CD14-positive monocyte (primary cell): Measurements from ENCODE around the gene CPN2. TPM values are rescaled to one million over a fixed set of nuclear protein-coding genes. Genes with fewer than 3 reads are reported as not detected.

Experiments
- DNase-seq, 3 donors: peaks; one replicate each; pipeline ENCODE4 v3.0.0-alpha.2; 2011 to 2022
- H2AFZ ChIP-seq: 2 replicates; pipeline ENCODE4 v1.6.0; 2012; ENCODE audit warnings: mild to moderate bottlenecking, low read depth, low read length, inconsistent platforms; ENCODE audit not compliant: insufficient read depth, poor library complexity, severe bottlenecking
- H3K27ac ChIP-seq, 2 donors: 1 replicate in 1 of 2; 2 replicates in 1 of 2; pipeline ENCODE4 v1.5.1; 2012 to 2013; ENCODE audit warnings: low read length in 2 of 2, control low read depth in 1 of 2, inconsistent platforms in 1 of 2, low read depth in 1 of 2, mild to moderate bottlenecking in 1 of 2
- H3K27me3 ChIP-seq, 2 donors: one replicate each; pipeline versions ENCODE4 v1.6.0 to v1.6.1; 2011 to 2013; ENCODE audit warnings: low read length in 2 of 2; ENCODE audit not compliant: control insufficient read depth in 2 of 2, insufficient read depth in 2 of 2
- H3K36me3 ChIP-seq, 2 donors: replicated peaks in 1 of 2; 1 replicate in 1 of 2; 2 replicates in 1 of 2; pipeline versions ENCODE4 v1.5.1 to v1.6.1; 2012 to 2013; ENCODE audit warnings: low read length in 2 of 2, control low read depth in 1 of 2, inconsistent platforms in 1 of 2, mild to moderate bottlenecking in 1 of 2; ENCODE audit not compliant: insufficient read depth in 2 of 2, control insufficient read depth in 1 of 2
- H3K4me1 ChIP-seq, 2 donors: 1 replicate in 1 of 2; 2 replicates in 1 of 2; pipeline versions ENCODE4 v1.5.1 to v1.6.1; 2012 to 2013; ENCODE audit warnings: low read length in 2 of 2, control low read depth in 1 of 2, inconsistent platforms in 1 of 2, mild to moderate bottlenecking in 1 of 2, moderate library complexity in 1 of 2; ENCODE audit not compliant: insufficient read depth in 2 of 2, control insufficient read depth in 1 of 2
- H3K4me2 ChIP-seq: replicated peaks from 2 replicates; pipeline ENCODE3; 2012; ENCODE audit warnings: low read length, moderate library complexity, mild to moderate bottlenecking; ENCODE audit not compliant: poor library complexity, severe bottlenecking; ENCODE audit errors: extremely low read depth
- H3K4me3 ChIP-seq, 3 experiments: fragments of 200-600 bp in 1 of 3; sonication (generic) in 1 of 3; replicated peaks in 1 of 3; 1 replicate in 2 of 3; 2 replicates in 1 of 3; pipeline ENCODE4 v1.5.1; 2011 to 2013; ENCODE audit warnings: low read length in 3 of 3, mild to moderate bottlenecking in 3 of 3, control low read depth in 2 of 3, low read depth in 2 of 3, inconsistent platforms in 1 of 3, moderate library complexity in 1 of 3
- H3K79me2 ChIP-seq: 2 replicates; pipeline ENCODE4 v1.6.0; 2012; ENCODE audit warnings: mild to moderate bottlenecking, control low read depth, inconsistent platforms, low read length, moderate library complexity; ENCODE audit not compliant: insufficient read depth
- H3K9ac ChIP-seq: 2 replicates; pipeline ENCODE4 v1.6.0; 2017; ENCODE audit warnings: low read length, mild to moderate bottlenecking; ENCODE audit not compliant: insufficient read depth, poor library complexity, severe bottlenecking
- H3K9me3 ChIP-seq, 2 donors: replicated peaks in 1 of 2; 1 replicate in 1 of 2; 2 replicates in 1 of 2; pipeline versions ENCODE4 v1.5.1 to v1.6.1; 2012 to 2013; ENCODE audit warnings: low read length in 2 of 2, control low read depth in 1 of 2; ENCODE audit not compliant: control insufficient read depth in 1 of 2, insufficient read depth in 1 of 2
- H4K20me1 ChIP-seq: 2 replicates; pipeline ENCODE4 v1.6.0; 2012; ENCODE audit warnings: mild to moderate bottlenecking, low read length, control low read depth, moderate library complexity; ENCODE audit not compliant: insufficient read depth
- H3K27ac Mint-ChIP-seq, 7 donors: one replicate each; pipeline ENCODE4 v1.8.0; 2020; ENCODE audit warnings: mild to moderate bottlenecking in 7 of 7, mixed read lengths in 7 of 7, moderate library complexity in 6 of 7, inconsistent platforms in 2 of 7
- H3K27me3 Mint-ChIP-seq, 3 donors: one replicate each; pipeline ENCODE4 v1.8.0; 2021 to 2022; ENCODE audit warnings: low read depth in 3 of 3, mild to moderate bottlenecking in 3 of 3, mixed read lengths in 3 of 3, moderate library complexity in 3 of 3, inconsistent platforms in 1 of 3
- H3K36me3 Mint-ChIP-seq, 2 donors: one replicate each; pipeline ENCODE4 v1.8.0; 2020; ENCODE audit warnings: mixed read lengths in 2 of 2, inconsistent platforms in 1 of 2, mild to moderate bottlenecking in 1 of 2
- H3K4me1 Mint-ChIP-seq: one replicate; pipeline ENCODE4 v1.8.0; 2020; ENCODE audit warnings: mild to moderate bottlenecking, mixed read lengths
- H3K4me3 Mint-ChIP-seq, 2 donors: one replicate each; pipeline ENCODE4 v1.8.0; 2020; ENCODE audit warnings: mild to moderate bottlenecking in 2 of 2, mixed read lengths in 2 of 2, moderate library complexity in 1 of 2
- H3K9me3 Mint-ChIP-seq, 7 donors: one replicate each; pipeline ENCODE4 v1.8.0; 2020 to 2022; ENCODE audit warnings: mixed read lengths in 7 of 7, mild to moderate bottlenecking in 6 of 7, moderate library complexity in 6 of 7, inconsistent platforms in 2 of 7
- CTCF ChIP-seq: fragments of 200-600 bp; IDR thresholded peaks from one replicate; pipeline ENCODE4 v1.8.0; 2022; ENCODE audit warnings: antibody characterized with exemption, mild to moderate bottlenecking
- WGBS: methylation state at CpG from one replicate; pipeline ENCODE4 v1.1.5; 2013; ENCODE audit warnings: missing lambda C conversion rate; ENCODE audit not compliant: insufficient coverage; 5-methylcytosine and 5-hydroxymethylcytosine counted together
- intact Hi-C, 2 donors: fragments of 100-400 bp; cut with micrococcal nuclease; formaldehyde crosslinking; loops; one replicate each; pipeline versions ENCODE4 v1.15.0 to v1.15.1; 2023
- polyA plus RNA-seq, 3 donors: library from polyadenylated mRNA; depleted of rRNA in 1 of 3; unstranded in 2 of 3; stranded (reverse) in 1 of 3; fragments of 300-500 nt in 2 of 3; fragments of >200 nt in 1 of 3; fragmentation: Illumina TruSeq in 2 of 3; gene quantifications; 1 replicate in 2 of 3; 2 replicates in 1 of 3; pipeline ENCODE4 v1.2.3, GENCODE V29; 2012 to 2021

Gene CPN2
- polyA plus RNA-seq, 3 donors, result not detected

- intact Hi-C loops, result loop anchor here (5.0 kb wide), 2 partner anchors 67 to 72 kb away; partner anchors contain the start of gene GP5 (in 1 of the 2)
- Histone ChIP-seq H3K9me3 (peaks cover 0 to 5% of the 10 kb centered on the region in 2 donors), H3K79me2 (no peaks in the 10 kb centered on the region), H3K36me3 (no peaks in the 10 kb centered on the region), H4K20me1 (no peaks in the 10 kb centered on the region), H2AFZ (no peak overlapping the region), H3K27me3 (peaks cover 3 to 14% of the 10 kb centered on the region in 2 donors), H3K4me1 (peaks cover 6 to 9% of the 10 kb centered on the region in 2 donors), H3K9ac (no peak overlapping the region), H3K4me2 (no peak overlapping the region), H3K4me3 (no peak overlapping the region), H3K27ac (no peak overlapping the region)
- Mint-ChIP-seq H3K4me1 (peaks cover 11% of the 10 kb centered on the region), H3K4me3 (no peak overlapping the region), H3K9me3 (peaks cover 0 to 4% (median 0%) of the 10 kb centered on the region in 7 donors), H3K36me3 (no peaks in the 10 kb centered on the region), H3K27me3 (peaks cover 23 to 39% (median 31%) of the 10 kb centered on the region in 3 donors), H3K27ac (peak overlapping the region in 1 of 7 donors; percentile 78)
- DNase-seq, result no peak
- TF ChIP-seq CTCF, result no peak
- 86% methylated on average over 10 of the region's 10 CpGs for WGBS
These were observed 21.0 kb downstream of the CPN2 start for GRCh38 chr3:194330160-194330559.

- 82% methylated on average over 3 of the region's 7 CpGs for WGBS
- no peak overlapping the region for H3K9ac ChIP-seq
- Mint-ChIP-seq H3K27ac (no peak overlapping the region), H3K9me3 (no peaks in the 10 kb centered on the region), H3K4me1 (peaks cover 11% of the 10 kb centered on the region), H3K4me3 (no peak overlapping the region), H3K36me3 (no peaks in the 10 kb centered on the region), H3K27me3 (peaks cover 18 to 36% (median 27%) of the 10 kb centered on the region in 3 donors)
- intact Hi-C loops, result no loop called here
- H3K27me3 ChIP-seq, result peaks cover 3 to 14% of the 10 kb centered on the region in 2 donors
- no peak overlapping the region for H2AFZ ChIP-seq
- H3K4me3 ChIP-seq, result no peak overlapping the region
- H4K20me1 ChIP-seq, result no peaks in the 10 kb centered on the region
- no peaks in the 10 kb centered on the region for H3K36me3 ChIP-seq
- no peak overlapping the region for H3K4me2 ChIP-seq
- no peak overlapping the region for H3K27ac ChIP-seq
- H3K79me2 ChIP-seq, result no peaks in the 10 kb centered on the region
- peaks cover 0 to 5% of the 10 kb centered on the region in 2 donors for H3K9me3 ChIP-seq
- no peak for DNase-seq
- H3K4me1 ChIP-seq, result peaks cover 6 to 13% of the 10 kb centered on the region in 2 donors
- no peak for TF ChIP-seq CTCF
These were observed 21.6 kb downstream of the CPN2 start for GRCh38 chr3:194329583-194329965.
